IMR-90 (cell line): Measurements from ENCODE around the gene TMEM106A. TPM values are rescaled to one million over a fixed set of nuclear protein-coding genes. Genes with fewer than 3 reads are reported as not detected.
"Not testable (repeated sequence)": the region's sequence is repeated elsewhere in the genome, so short reads cannot be mapped to it uniquely, and the experiment has no call there.

ENCODE experiments used
- ATAC-seq: fragments of 200-7000 bp; cut with Tn5 transposase; 2 replicates; pipeline ENCODE4 v1.9.1; 2020; ENCODE audit warnings: low read depth, mild to moderate bottlenecking, moderate library complexity
- BruUV-seq: library from RNA; stranded (reverse); fragments of 400-500 nt; replicated peaks from 2 replicates; lab custom pipeline; 2021; lab: Mats Ljungman, UMichigan
- CTCF ChIA-PET: fragments of 300-600 bp; formaldehyde crosslinking; extraction: SDS; loops from one replicate; lab custom pipeline; 2021; ENCODE audit warnings: antibody characterized with exemption; lab: Yijun Ruan, JAX
- POLR2A ChIA-PET: fragments of 300-600 bp; sonication (Branson Sonifier 250); formaldehyde crosslinking; loops from one replicate; lab custom pipeline; 2022; ENCODE audit warnings: antibody characterized with exemption; ENCODE audit not compliant: unreplicated experiment; lab: Charles Lee
- DNase-seq: peaks from one replicate; pipeline ENCODE4 v3.0.0; 2013
- H2AFZ ChIP-seq: replicated peaks from 2 replicates; pipeline ENCODE3; 2013; ENCODE audit warnings: low read length, mild to moderate bottlenecking; ENCODE audit not compliant: poor library complexity
- H2AK5ac ChIP-seq: 2 replicates; pipeline ENCODE4 v1.6.1; 2013; ENCODE audit warnings: low read depth, low read length, inconsistent platforms
- H2AK9ac ChIP-seq: replicated peaks from 2 replicates; pipeline ENCODE3; 2013; ENCODE audit warnings: mild to moderate bottlenecking, low read depth, low read length, moderate library complexity; ENCODE audit not compliant: poor library complexity
- H2BK120ac ChIP-seq: 2 replicates; pipeline ENCODE4 v1.6.1; 2013; ENCODE audit warnings: low read depth, low read length, inconsistent platforms
- H2BK15ac ChIP-seq: 3 replicates; pipeline ENCODE4 v1.6.1; 2013; ENCODE audit warnings: low read depth, low read length, inconsistent platforms
- H2BK20ac ChIP-seq: 2 replicates; pipeline ENCODE4 v1.6.1; 2013; ENCODE audit warnings: low read depth, mild to moderate bottlenecking, inconsistent platforms, low read length, moderate library complexity
- H2BK5ac ChIP-seq: 2 replicates; pipeline ENCODE4 v1.6.1; 2013; ENCODE audit warnings: mild to moderate bottlenecking, low read depth, low read length, inconsistent platforms; ENCODE audit not compliant: poor library complexity, severe bottlenecking
- H3K14ac ChIP-seq: replicated peaks from 2 replicates; pipeline ENCODE4 v1.6.1; 2013; ENCODE audit warnings: low read depth, low read length, inconsistent platforms
- H3K18ac ChIP-seq: 2 replicates; pipeline ENCODE4 v1.6.1; 2013; ENCODE audit warnings: low read depth, low read length, control low read depth
- H3K23ac ChIP-seq: 2 replicates; pipeline ENCODE4 v1.6.1; 2013; ENCODE audit warnings: low read depth, low read length, inconsistent platforms
- H3K27ac ChIP-seq: 2 replicates; pipeline ENCODE4 v1.5.1; 2013; ENCODE audit warnings: mild to moderate bottlenecking, control low read depth, low read length; ENCODE audit not compliant: insufficient read depth
- H3K27me3 ChIP-seq: 2 replicates; pipeline ENCODE4 v1.6.1; 2013; ENCODE audit warnings: low read length; ENCODE audit not compliant: control insufficient read depth, insufficient read depth
- H3K36me3 ChIP-seq: 2 replicates; pipeline ENCODE4 v1.6.1; 2013; ENCODE audit warnings: low read length, mixed read lengths; ENCODE audit not compliant: control insufficient read depth, insufficient read depth
- H3K4ac ChIP-seq: 2 replicates; pipeline ENCODE4 v1.6.1; 2013; ENCODE audit warnings: low read depth, low read length, inconsistent platforms
- H3K4me1 ChIP-seq: 2 replicates; pipeline ENCODE4 v1.6.1; 2013; ENCODE audit warnings: low read length, mixed read lengths; ENCODE audit not compliant: control insufficient read depth, insufficient read depth
- H3K4me2 ChIP-seq: 2 replicates; pipeline ENCODE4 v1.6.1; 2013; ENCODE audit warnings: low read depth, mild to moderate bottlenecking, control low read depth, low read length, moderate library complexity
- H3K4me3 ChIP-seq: 2 replicates; pipeline ENCODE4 v1.5.1; 2013; ENCODE audit warnings: low read depth, mild to moderate bottlenecking, control low read depth, low read length, moderate library complexity; ENCODE audit not compliant: insufficient read depth
- H3K56ac ChIP-seq: 2 replicates; pipeline ENCODE4 v1.6.1; 2013; ENCODE audit warnings: low read length, inconsistent platforms; ENCODE audit not compliant: insufficient read depth; ENCODE audit errors: extremely low read depth
- H3K79me1 ChIP-seq, 2 experiments: 2 replicates each; pipeline ENCODE4 v1.6.1; 2013; ENCODE audit warnings: low read length in 2 of 2, inconsistent platforms in 1 of 2, low read depth in 1 of 2
- H3K9ac ChIP-seq: 2 replicates; pipeline ENCODE4 v1.6.1; 2013; ENCODE audit warnings: low read depth, low read length, control low read depth
- H3K9me1 ChIP-seq: 2 replicates; pipeline ENCODE4 v1.6.1; 2013; ENCODE audit warnings: low read length, inconsistent platforms; ENCODE audit not compliant: insufficient read depth
- H3K9me3 ChIP-seq: 2 replicates; pipeline ENCODE4 v1.6.1; 2013; ENCODE audit warnings: low read length; ENCODE audit not compliant: control insufficient read depth, insufficient read depth
- H4K20me1 ChIP-seq: 2 replicates; pipeline ENCODE4 v1.6.1; 2013; ENCODE audit warnings: low read length, inconsistent platforms; ENCODE audit not compliant: insufficient read depth
- H4K5ac ChIP-seq: 2 replicates; pipeline ENCODE4 v1.6.1; 2013; ENCODE audit warnings: mild to moderate bottlenecking, low read depth, low read length, control low read depth
- H4K8ac ChIP-seq, 2 experiments: 2 replicates each; pipeline ENCODE4 v1.6.1; 2013; ENCODE audit warnings: low read depth in 2 of 2, low read length in 2 of 2, control low read depth in 1 of 2, inconsistent platforms in 1 of 2
- H4K91ac ChIP-seq: 2 replicates; pipeline ENCODE4 v1.6.1; 2013; ENCODE audit warnings: low read depth, low read length, inconsistent platforms; ENCODE audit not compliant: insufficient read depth
- RFX5 ChIP-seq: IDR thresholded peaks from 2 replicates; pipeline ENCODE4 v1.8.0; 2012; ENCODE audit warnings: low read depth, mild to moderate bottlenecking, low read length, moderate library complexity
- WGBS, 2 experiments: methylation state at CpG; one replicate each; pipeline versions ENCODE4 v1.1.5 to v1.1.7; 2013; ENCODE audit warnings: missing lambda C conversion rate in 2 of 2; ENCODE audit not compliant: insufficient read length in 1 of 2; ENCODE audit errors: extremely low coverage in 2 of 2; 5-methylcytosine and 5-hydroxymethylcytosine counted together
- dilution Hi-C: fragments of 300-500 bp; cut with HindIII; formaldehyde crosslinking; loops from one replicate; pipeline ENCODE4 v1.14.3; 2018; ENCODE audit warnings: low sequenced_read_pairs; ENCODE audit not compliant: unreplicated experiment
- in situ Hi-C: fragments of 300-500 bp; cut with MboI; formaldehyde crosslinking; loops from 3 replicates; pipeline ENCODE4 v1.14.3; 2019; ENCODE audit warnings: low sequenced_read_pairs, inconsistent platforms, mixed read lengths
- intact Hi-C: fragments of 100-400 bp; cut with micrococcal nuclease; formaldehyde crosslinking; loops from 2 replicates; pipeline ENCODE4 v1.10.0; 2022
- polyA plus RNA-seq, 3 experiments: library from polyadenylated mRNA; depleted of rRNA; stranded (reverse); fragments of >200 nt; gene quantifications; 2 replicates each; pipeline ENCODE4 v1.2.3, GENCODE V29; 2012; ENCODE audit warnings: low replicate concordance in 1 of 3
- total RNA-seq: library from RNA; depleted of rRNA; stranded (reverse); fragments of >200 nt; gene quantifications from 2 replicates; pipeline ENCODE4 v1.2.3, GENCODE V29; 2012

The TMEM106A gene
- total and polyA plus RNA-seq, 2 of the 4 experiments (the other 2 are of a cell fraction) = 2.2 to 7.5 TPM

GRCh38 chr17:43226393-43226792 lies 14.7 kb downstream of the TMEM106A start:
- peaks cover 5% of the 10 kb centered on the region for H3K9me1 ChIP-seq
- no peak overlapping the region for H3K18ac ChIP-seq
- no peak overlapping the region for H3K23ac ChIP-seq
- H2BK120ac ChIP-seq = no peak overlapping the region
- H3K36me3 ChIP-seq = peaks cover 17% of the 10 kb centered on the region
- H2AK9ac ChIP-seq = no peak overlapping the region
- ChIA-PET CTCF (no interaction called here), POLR2A (no interaction called here)
- H4K91ac ChIP-seq = no peak overlapping the region
- H2BK15ac ChIP-seq = no peak overlapping the region
- H2AK5ac ChIP-seq = no peak overlapping the region
- WGBS, 2 experiments = no CpG with 5 or more reads among the region's 7 CpGs
- intact Hi-C loops (no loop called here), in situ Hi-C loops (no loop called here), dilution Hi-C loops (no loop called here)
- TF ChIP-seq RFX5 = no peak
- no peak overlapping the region for H3K27ac ChIP-seq
- H3K4me2 ChIP-seq = no peak overlapping the region
- no peaks in the 10 kb centered on the region for H3K4me1 ChIP-seq
- BruUV-seq = no TSS peak
- H2AFZ ChIP-seq = no peak overlapping the region
- no peak overlapping the region for H3K4me3 ChIP-seq
- H4K20me1 ChIP-seq = no peaks in the 10 kb centered on the region; the same call in 1 of the 2 replicates
- no peak overlapping the region for H3K4ac ChIP-seq
- no peaks in the 10 kb centered on the region for H3K27me3 ChIP-seq
- H3K14ac ChIP-seq = no peak overlapping the region
- DNase-seq (no peak), ATAC-seq (no peak)
- H3K9ac ChIP-seq = no peak overlapping the region
- H3K56ac ChIP-seq = no peak overlapping the region
- H4K8ac ChIP-seq = no peak overlapping the region
- no peak overlapping the region for H2BK20ac ChIP-seq
- H4K5ac ChIP-seq = no peak overlapping the region
- no peaks in the 10 kb centered on the region for H3K9me3 ChIP-seq
- H3K79me1 ChIP-seq = peaks cover 0 to 11% of the 10 kb centered on the region in 2 experiments; a peak in 1 of 4 replicates
- no peak overlapping the region for H2BK5ac ChIP-seq

- H3K9me1 ChIP-seq, H3K9me3 ChIP-seq, in situ Hi-C loops: not testable (repeated sequence)
Observed at GRCh38 chr17:43228020-43228782, 16.5 kb downstream of the TMEM106A start, which contains the start of gene CCDC200. TSS of gene CCDC200 (minus strand) at chr17:43228623. CDS start at chr17:43228554, 69 bp downstream.

More at GRCh38 chr17:43228020-43228782, 16.5 kb downstream of the TMEM106A start, which contains the start of gene CCDC200:
- peaks cover 15% of the 10 kb centered on the region for H3K36me3 ChIP-seq
- H4K8ac ChIP-seq, H3K27me3 ChIP-seq, DNase-seq, H3K27ac ChIP-seq, H3K4me2 ChIP-seq, POLR2A ChIA-PET, H2AK9ac ChIP-seq, H3K4me3 ChIP-seq, H4K20me1 ChIP-seq, H3K23ac ChIP-seq, dilution Hi-C loops, H2BK120ac ChIP-seq, H2BK5ac ChIP-seq, H3K4me1 ChIP-seq, H3K9ac ChIP-seq, CTCF ChIA-PET, H2BK15ac ChIP-seq, H2AFZ ChIP-seq, H3K18ac ChIP-seq, H3K4ac ChIP-seq, H2BK20ac ChIP-seq, H3K14ac ChIP-seq, intact Hi-C loops, H4K5ac ChIP-seq, BruUV-seq, H2AK5ac ChIP-seq, H4K91ac ChIP-seq, H3K56ac ChIP-seq, ATAC-seq: not testable (repeated sequence)
- WGBS, 2 experiments = no CpG with 5 or more reads among the region's 7 CpGs
- peaks cover 0 to 11% of the 10 kb centered on the region in 2 experiments; a peak in 1 of 4 replicates for H3K79me1 ChIP-seq
